NOMO-1 treated with DMSO at 0.1 percent for 48 hours (cell line): ENCODE data around the gene KREMEN1.

Source experiments
- DNase-seq: peaks from one replicate; lab custom pipeline; 2025; ENCODE audit not compliant: unreplicated experiment; lab: John Stamatoyannopoulos, UW

KREMEN1 gene

DNA sequence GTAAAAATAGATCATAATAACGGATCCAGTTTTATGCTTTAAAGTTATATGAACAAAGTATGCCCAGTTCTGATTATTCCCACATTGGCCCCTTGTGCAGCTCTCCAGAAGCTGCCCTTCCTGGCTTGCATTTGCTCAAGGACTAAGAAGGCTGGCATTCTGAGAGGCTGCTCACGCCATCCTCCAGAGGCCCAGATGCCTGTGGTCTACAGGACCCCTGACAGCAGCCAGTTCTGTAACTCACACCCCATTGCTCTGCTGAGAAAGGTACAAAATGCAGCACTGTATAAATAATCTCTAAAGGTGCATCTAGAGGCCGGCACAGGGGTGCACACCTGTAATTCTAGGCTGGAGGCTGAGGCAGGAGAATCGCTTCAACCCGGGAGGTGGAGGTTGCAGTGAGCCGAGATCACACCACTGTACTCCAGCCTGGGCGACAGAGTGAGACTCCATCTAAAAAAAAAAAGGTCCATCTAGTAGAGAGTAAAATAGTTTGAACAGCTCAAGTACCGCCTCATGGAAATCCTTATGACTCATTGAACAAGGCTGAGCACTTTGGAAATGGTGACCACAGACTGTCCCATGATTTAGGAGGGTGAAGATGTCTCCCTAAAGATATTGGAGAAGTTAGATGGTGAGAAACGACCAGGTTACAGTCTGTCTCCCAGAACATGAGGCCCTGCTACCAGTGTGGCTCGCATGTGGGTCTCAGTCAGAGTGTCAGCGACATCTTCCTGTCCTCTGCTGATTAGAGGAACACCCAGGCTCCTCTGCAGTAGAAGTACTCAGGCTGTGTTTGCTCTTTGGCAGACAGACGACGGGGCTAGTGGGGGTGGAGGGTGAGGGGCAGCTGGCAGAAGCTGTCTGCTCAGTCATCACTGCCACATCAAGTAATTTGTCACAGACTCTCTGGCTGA lies 56.3 kb downstream of the KREMEN1 start:
- no peak for DNase-seq

DNA sequence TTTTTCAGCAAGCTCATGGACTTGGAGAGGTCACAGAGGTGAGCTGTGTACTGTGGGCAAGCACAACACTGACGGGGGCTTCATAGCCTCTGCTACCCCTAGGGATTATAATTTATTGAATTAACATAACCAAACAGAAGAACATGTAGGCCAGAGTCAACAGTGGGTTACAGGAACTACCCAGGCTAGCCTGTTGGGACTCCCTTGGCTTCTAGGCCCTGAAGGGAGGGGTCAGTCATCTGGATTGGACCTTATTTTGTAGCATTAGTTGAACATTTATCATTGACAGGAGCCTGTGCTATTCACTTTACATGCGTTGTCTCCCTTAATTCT lies 56.9 kb downstream of the KREMEN1 start:
- no peak for DNase-seq

- DNase-seq, result no peak
Observed at GRCh38 chr22:29130476-29130875, 57.6 kb downstream of the KREMEN1 start.

GRCh38 chr22:29133603-29134133 lies 60.8 kb downstream of the KREMEN1 start:
- no peak for DNase-seq

GRCh38 chr22:29134448-29134847 lies 61.6 kb downstream of the KREMEN1 start:
- DNase-seq, result no peak

DNA sequence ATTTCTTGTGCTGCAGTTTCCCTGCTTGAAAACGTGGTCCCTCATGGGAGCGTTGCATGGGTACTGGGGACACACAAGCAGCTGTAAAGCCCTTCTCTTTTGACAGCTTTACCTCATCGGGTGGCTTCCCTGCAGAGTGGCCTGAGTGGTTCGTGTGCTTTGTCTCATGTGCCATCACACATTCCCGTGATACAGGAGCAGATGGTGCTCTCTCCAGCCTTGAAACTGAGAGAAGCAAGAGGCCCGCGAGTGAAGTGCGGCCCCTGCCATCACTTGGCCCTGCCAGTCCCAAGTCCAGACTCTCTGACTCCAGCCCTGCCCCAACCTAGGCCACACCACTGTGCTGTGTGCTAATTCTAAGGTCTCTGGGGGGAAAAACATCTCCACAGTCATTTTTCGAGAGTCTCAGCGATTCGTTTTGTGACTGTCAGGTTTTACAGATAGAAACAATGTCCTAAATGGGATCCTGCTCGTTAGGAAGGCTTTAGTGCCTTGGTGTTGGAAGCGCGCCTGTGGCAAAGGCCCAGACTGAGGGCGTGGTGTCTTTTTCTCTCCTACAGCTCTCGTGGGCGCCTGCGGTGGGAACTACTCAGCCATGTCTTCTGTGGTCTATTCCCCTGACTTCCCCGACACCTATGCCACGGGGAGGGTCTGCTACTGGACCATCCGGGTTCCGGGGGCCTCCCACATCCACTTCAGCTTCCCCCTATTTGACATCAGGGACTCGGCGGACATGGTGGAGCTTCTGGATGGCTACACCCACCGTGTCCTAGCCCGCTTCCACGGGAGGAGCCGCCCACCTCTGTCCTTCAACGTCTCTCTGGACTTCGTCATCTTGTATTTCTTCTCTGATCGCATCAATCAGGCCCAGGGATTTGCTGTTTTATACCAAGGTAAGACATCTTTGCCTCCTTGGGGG lies 64.2 kb downstream of the KREMEN1 start:
- no peak for DNase-seq

DNA sequence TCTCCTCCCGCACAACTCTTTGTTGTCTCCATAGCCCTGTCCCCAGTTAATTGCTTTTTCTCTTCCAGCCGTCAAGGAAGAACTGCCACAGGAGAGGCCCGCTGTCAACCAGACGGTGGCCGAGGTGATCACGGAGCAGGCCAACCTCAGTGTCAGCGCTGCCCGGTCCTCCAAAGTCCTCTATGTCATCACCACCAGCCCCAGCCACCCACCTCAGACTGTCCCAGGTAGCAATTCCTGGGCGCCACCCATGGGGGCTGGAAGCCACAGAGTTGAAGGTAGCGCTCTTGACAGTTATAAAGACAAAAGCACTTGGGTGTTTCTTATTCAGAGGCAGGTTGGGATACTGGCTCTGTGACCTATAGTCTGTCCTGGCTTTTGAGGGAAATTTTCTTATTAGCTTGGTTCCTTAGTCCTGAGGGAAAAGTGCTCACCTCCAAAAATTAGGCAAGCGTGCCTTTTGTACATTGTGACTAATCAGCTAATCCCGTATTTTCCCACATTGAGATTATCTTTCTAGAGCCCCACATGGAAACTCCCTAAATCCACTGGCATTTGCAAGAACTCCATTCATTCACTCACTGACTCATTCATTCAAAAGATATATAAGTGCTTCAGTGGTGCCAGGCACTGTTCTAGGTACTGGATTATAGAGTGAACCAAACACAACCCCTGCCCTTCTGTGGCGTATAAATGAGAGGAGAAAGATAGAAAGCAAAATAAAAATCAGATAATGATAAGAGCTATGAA lies 65.9 kb downstream of the KREMEN1 start:
- no peak for DNase-seq

DNA sequence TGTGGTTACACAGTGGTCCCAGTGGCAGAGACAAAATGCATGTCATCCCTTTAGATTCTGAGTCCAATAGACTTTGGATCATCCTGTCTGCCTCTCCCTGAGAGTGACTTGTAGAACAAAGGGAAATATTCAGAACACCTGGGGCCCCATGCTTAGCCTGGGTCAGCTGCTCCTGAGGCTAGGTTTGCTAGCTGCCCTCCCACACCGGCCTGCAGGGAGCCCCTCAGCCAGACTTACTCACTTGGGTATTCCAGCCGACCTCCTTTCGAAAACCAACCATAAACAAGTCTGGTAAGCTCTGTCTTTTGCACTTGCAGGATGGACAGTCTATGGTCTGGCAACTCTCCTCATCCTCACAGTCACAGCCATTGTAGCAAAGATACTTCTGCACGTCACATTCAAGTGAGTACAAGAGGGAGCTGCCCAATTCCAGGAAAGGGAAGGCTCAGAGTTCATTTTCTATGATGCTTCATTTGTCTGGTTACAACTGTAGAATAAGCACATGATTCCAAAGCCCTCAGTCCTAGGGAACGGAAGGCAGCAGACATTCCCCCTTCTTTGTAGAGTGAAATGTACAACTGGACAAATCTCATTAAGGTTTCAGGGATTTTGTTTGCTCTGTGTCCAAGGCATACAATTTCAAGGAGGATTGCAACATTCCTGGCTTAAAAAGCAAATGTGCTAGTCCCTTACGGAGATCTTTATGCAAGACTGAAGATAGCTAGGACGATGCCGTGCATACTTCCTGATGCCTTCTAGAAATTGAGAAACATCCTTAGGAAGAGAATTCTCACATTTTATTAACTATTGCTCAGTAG lies 67.3 kb downstream of the KREMEN1 start:
- no peak for DNase-seq

- no peak for DNase-seq
Observed at GRCh38 chr22:29141078-29141688, 68.3 kb downstream of the KREMEN1 start.

DNA sequence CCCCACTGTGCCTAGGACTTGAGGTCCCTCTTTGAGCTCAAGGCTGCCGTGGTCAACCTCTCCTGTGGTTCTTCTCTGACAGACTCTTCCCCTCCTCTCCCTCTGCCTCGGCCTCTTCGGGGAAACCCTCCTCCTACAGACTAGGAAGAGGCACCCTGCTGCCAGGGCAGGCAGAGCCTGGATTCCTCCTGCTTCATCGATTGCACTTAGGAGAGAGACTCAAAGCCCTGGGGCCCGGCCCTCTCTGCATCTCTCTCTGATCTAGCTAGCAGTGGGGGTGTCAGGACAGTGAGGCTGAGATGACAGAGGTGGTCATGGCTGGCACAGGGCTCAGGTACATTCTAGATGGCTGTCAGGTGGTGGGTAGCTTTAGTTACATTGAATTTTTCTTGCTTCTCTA lies 69.3 kb downstream of the KREMEN1 start:
- no peak for DNase-seq

DNA sequence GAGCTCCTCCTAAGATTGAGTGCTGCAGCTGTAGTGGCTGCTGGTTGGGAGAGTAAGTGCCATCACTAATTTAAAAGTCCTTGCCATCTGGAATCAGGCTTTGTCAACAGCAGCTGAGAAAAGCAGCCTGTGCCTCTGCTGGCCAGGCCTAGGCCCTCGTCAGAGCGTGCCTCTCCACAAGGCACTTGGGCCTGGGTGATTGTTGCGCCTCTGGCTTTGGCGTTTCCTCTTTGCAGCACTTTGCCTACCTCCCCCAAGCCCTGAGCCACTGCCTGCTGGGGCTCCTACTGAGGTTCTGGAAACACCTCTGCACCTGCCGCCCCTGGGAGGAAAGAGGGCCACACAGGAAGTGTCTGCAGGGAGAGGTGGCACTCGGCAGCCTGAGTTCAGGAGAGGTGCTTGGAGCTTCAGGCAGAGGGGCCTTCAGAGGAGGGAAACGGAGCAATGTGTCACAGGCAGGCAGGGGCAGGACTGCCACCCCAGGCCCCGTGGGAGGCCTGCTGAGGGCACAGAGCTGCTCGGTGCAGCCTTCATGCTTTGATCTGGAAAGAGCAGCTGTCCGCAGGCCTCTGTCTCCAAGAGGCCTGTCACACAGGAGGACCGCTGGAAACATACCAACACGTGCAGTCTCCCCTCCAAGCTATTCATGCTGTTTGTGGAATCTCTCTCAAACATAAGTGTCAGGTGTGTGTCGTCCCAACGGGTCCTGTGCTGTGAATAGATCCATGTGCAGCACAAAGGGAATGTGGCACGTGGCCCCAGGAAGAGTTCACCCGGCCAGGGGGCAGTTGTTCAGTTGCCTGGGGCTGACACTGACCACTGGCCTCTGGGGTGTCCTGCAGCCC lies 71.3 kb downstream of the KREMEN1 start:
- DNase-seq, result no peak

- no peak for DNase-seq
Observed at GRCh38 chr22:29144786-29145160, 71.9 kb downstream of the KREMEN1 start.

GRCh38 chr22:29145321-29146072 lies 72.7 kb downstream of the KREMEN1 start:
- no peak for DNase-seq

GRCh38 chr22:29146091-29146560 lies 73.3 kb downstream of the KREMEN1 start:
- no peak for DNase-seq

- DNase-seq, result no peak
Observed at GRCh38 chr22:29146771-29147170, 73.9 kb downstream of the KREMEN1 start.

DNA sequence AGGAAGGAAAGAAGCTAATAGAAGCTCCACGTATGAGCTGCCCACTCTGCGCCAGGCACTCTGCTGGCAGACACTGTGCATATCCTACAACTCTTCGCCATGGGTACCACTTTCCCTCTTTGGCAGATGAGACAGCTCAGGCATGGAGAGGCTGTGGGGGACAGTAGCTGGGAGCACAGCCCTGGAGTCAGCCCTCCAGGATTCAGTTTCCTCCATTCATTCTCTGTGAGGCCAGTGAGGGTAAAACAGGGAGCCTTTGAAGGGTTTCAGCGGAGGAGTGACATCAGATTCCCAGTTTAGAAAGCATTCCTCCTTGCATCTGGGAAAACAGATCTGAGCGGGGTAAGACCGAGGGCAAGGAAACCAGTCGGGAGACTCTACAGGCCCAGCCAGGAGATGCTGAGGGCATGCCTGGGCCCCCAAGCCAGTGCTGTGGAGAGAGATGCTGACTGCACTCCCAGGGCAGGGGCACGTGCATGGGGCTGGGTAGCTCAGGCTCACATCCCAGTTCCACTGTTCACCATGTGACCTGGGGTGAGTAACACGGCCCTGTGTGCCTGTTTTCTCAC lies 74.6 kb downstream of the KREMEN1 start:
- no peak for DNase-seq

DNA sequence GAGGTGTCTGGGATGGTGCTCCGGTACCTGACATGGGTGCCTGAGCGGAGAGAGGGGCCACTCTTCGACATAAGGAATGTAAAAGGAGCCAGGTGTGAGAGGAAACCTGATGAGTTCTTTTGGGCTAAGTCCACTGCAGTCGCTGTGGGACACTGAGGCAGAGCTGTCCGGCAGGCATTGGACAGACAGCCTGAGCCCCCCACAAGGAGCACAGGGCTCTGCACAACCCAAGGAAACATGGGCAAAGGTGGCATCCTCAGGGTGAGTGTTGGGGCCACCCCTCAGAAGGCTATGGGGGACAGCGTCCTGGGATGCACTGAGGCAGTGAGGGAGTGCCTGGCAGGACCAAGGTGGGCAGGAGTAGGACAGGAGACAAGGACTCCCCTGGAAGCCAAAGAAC lies 75.2 kb downstream of the KREMEN1 start:
- no peak for DNase-seq

DNA sequence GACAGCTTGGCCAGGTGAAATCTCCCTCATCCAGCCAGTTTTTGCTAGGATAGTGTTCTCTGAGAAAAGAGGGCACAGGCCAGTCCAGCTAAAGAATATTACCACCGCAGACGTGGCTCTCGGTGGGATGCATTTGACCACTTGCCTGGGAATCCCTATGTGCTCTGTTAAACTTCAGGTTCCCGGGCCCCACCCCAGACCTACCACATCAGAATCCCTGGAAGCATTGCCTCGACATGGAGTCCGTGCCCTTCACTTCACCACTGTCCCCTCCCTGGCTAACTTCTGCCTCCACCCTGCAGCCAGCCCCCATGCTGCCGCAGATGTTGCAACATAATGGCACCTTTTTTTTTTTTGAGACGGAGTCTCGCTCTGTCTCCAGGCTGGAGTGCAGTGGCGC lies 76.0 kb downstream of the KREMEN1 start:
- no peak for DNase-seq
